GM18498 (cell line): ENCODE data around the gene EPS8.
"Not testable (repeated sequence)": the region's sequence is repeated elsewhere in the genome, so short reads cannot be mapped to it uniquely, and the experiment has no call there.

Source experiments
- ATAC-seq: cut with Tn5 transposase; IDR thresholded peaks from one replicate; pipeline ENCODE4 v1.9.1; 2021; ENCODE audit warnings: mild to moderate bottlenecking, moderate library complexity; ENCODE audit not compliant: unreplicated experiment

Gene EPS8

DNA sequence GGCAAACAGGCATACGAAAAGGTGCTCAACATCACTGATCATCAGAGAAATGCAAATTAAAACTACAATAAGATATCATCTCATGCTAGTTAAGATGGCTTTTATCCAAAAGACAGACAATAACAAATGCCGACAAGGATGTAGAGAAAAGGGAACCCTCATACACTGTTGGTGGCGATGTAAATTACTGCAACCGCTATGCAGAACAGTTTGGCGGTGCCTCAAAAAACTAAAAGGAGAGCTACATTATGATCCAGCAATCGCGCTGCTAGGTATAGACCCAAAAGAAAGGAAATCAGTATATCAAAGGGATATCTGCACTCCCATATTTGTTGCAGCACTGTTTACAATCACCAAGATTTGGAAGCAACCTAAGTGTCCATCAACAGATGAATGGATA lies 27.0 kb downstream of the EPS8 start:
- not testable (repeated sequence) for ATAC-seq

DNA sequence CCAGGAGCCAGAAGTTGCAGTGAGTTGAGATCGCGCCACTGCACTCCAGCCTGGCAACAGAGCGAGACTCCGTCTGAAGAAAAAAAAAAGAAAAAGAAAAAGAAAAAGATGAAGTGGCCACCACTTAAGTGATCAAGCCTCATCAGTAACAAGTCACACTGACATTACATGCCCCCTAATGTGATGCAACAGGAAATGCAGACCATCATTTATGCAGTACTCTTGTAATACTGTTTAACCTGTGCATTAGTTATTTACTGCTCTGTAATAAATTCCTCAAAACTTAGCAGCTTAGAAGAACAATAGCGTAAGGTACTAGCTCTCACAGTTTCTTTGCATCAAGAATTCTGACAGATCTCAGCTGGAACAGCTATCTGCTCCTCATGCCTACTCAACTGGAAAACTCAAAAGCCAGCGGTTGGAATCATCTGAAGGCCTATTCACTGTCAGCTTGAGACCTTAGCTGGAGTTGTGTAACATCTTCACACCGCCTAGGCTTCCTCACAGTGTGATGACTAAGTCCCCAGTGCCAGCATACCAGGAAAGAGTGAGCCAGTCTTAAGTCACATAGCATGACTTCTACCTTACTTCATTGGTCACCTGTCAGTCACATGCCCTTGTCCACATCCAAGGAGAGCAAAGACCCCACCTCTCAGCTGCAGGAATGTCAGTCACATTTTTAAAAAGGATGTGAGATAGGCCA lies 31.5 kb downstream of the EPS8 start:
- no peak for ATAC-seq

DNA sequence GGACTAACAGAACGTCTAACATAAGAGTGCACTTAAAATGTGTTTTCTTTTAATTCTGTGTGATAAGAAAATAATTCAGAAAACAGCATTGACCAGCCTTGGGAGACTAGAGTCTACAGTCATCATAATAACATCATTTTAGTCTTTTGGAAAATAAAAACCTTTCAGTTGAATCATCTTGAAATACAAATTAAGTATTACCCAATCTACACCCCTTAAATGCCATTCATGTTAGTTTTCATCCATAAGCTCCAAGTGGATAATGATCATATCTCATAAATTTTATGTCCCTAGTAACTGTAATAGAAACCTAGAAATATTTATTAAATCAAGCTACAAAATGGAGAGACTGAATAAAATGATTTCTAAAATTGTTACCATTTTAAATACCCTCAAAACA lies 32.4 kb downstream of the EPS8 start:
- ATAC-seq = no peak

DNA sequence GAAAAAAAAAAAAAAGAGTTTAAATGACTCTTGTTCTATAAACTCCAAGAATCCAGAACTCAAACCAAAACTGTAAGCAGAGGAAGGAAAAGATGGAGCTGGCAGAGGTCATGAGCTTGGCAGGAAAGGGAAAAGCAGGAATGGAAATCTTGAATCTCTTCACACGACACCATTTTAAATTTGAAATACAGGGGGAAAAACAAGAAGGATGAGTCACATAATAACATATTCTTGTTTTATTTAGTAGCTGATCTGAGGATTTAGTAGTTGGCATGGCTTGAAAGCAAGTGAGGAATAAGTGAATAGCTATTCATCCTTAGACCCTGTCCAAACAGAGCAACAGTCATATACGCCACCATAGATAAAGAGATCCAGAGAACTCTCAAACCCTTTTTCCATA lies 35.0 kb downstream of the EPS8 start:
- ATAC-seq = no peak

DNA sequence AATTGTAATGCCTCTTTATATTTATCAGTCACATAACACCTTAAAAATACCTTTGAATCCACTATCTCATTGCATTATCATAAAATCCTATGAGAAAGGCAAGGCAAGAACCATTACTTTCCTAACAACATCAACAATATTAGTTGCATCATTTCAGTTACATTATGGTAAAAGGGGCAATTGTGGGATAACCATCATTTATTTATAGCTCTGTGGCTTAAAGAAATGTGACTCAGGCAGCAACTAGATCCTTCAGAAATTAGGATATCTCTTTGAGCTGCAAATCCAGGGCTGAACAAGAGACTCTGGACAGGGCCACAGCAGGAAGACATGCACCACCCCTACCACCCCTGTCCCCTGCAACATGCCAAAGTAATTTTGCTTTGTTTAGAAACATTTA lies 36.4 kb downstream of the EPS8 start:
- ATAC-seq = no peak

DNA sequence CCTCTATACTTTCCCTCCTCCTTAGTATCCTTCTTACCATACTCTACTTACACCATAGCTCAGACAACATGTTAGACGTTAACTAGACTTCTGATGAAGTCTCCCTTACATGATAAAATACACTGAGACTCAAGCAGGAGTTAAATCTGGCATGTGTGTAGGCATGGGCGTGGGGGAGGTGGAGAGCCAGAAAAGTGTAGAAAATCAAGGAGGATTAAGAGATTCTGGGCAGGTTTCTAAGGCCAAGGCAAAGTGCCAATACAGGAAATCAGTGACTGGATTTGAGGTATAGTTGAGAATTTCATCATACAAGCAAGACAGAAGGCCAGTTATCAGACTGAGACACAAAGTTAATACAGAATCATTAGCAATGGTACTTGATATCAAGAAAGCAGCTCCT lies 37.4 kb downstream of the EPS8 start:
- no peak for ATAC-seq

DNA sequence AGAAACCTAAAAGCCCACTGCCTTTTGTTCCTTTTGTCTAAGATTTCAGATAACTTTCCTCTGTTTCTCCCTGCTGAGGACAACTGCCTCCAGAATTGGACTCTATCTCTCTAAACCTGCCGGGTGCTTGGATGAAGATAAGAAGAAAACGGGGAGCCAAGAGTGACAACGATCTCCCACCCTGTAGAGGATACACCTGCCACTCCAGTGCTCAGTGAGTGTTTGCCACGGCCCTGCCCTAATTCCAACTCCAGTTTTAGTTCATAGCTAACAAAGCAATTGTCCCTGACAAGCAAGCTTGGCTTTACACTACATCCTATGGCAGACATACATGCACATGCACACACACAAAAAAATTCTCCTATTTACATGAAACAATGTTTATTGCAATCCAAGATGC lies 39.3 kb downstream of the EPS8 start:
- ATAC-seq = no peak

DNA sequence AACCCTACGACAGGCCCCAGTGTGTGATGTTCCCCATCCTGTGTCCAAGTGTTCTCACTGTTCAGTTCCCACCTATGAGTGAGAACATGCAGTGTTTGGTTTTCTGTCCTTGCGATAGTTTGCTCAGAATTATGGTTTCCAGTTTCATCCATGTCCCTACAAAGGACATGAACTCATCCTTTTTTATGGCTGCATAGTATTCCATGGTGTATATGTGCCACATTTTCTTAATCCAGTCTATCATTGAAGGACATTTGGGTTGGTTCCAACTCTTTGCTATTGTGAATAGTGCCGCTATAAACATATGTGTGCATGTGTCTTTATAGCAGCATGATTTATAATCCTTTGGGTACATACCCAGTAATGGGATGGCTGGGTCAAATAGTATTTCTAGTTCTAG lies 47.3 kb downstream of the EPS8 start:
- ATAC-seq = not testable (repeated sequence)

DNA sequence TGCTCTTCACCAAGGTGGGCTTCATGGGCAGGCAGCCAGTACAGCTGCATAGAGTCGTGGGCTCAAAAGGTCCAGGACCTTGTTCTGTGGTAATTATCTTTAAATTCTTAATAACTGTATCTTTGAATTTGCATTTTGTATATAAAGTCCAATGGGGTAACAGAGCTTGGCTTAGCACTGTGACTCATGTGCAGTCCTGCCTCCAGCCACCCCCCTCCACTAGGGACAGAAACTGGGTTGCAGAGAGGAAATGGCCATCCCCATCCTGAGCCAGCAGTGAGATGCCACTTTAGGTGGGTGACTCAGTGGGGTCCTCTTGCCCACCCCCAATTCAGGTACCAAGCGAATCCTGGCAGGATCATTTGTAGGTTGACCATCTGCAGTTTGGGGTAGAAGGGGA lies 48.1 kb downstream of the EPS8 start:
- no peak for ATAC-seq

DNA sequence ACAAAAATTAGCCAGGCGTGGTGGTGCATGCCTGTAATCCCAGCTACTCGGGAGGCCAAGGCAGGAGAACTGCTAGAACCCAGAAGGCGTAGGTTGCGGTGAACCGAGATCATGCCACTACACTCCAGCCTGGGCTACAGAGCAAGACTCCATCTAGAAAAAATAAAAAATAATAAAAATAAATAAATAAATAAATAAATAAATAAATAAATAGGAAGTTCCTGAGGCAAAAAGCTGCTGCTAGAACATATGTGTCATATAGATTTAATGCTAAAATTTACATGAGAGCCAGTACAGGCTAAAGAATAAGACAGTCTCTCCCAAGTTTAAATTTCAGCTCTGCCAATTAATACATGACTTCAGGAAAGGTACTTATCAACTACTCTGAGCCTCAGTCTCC lies 48.8 kb downstream of the EPS8 start:
- not testable (repeated sequence) for ATAC-seq

DNA sequence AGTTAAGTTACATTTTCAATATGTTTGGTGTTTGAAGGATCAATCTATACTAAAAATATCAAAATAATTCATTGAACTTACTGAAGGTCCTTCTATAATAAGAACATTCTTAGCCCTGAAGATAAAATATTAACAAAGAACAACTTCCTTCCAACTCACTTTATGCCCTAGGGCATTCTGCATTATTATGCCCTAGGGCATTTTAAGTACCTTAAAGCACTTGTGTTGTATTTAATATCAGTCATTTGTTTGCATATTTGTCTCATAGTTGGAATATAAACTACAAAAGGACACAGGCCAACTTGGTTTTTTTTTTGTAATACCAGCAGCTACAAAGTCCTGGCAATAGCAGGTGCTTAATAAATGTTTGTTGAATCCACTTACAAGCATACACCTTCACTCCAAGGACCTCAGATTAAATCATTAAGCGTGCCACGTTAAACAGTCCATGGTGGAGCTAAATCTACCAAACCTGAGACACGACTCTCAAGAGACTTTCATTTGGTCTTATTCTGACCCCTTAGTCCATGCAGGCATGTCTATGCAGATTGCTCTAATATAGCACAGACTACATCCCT lies 50.7 kb downstream of the EPS8 start:
- no peak for ATAC-seq

DNA sequence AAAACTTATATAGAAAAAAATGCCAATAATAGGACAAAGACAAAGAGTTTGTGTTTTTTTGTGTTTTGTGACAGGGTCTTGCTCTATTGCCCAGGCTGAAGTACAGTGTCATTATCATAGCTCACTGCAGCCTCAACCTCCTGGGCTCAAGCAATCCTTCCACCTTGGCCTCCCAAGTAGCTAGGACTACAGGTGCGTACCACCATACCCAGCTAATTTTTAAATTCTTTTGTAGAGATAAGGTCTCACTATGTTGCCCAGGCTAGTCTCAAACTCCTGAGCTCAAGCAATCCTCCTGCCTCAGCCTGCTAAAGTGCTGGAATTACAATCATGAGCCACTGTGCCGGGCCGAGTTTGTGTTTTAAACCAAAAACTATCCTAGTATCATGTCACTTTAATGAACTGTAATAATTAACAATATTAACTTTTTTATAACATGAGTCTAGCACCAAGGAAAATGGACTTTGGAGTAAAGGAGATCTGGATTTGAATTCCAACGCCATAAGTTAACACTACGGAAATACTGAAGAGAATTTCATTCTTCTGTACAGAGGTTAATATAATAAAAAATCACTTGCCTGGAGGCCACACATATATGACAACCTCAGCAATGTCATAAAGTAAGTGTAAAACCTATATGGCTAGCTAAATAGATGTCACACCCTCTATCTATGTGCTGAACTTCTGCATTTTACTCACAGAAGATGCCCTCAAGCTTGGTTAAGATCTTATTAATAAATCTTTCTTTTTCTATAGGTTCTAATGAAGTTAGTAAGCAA lies 53.2 kb downstream of the EPS8 start:
- ATAC-seq = no peak

DNA sequence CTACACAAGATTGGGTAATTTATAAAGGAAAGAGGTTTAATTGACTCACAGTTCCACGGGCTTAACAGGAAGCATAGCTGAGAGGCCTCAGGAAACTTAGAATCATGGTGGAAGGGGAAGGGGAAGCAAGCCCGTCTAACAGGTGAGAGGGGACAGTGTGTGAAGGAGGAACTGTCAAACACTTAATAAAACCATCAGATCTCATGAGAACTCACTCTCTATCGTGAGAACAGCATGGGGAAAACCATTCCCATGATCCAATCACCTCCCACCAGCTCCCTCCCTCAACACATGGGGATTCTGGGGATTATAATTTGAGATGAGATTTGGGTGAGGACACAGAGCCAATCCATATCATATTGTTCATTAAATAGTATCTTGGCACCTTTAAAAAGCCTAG lies 56.1 kb downstream of the EPS8 start:
- ATAC-seq = peak; percentile 33

DNA sequence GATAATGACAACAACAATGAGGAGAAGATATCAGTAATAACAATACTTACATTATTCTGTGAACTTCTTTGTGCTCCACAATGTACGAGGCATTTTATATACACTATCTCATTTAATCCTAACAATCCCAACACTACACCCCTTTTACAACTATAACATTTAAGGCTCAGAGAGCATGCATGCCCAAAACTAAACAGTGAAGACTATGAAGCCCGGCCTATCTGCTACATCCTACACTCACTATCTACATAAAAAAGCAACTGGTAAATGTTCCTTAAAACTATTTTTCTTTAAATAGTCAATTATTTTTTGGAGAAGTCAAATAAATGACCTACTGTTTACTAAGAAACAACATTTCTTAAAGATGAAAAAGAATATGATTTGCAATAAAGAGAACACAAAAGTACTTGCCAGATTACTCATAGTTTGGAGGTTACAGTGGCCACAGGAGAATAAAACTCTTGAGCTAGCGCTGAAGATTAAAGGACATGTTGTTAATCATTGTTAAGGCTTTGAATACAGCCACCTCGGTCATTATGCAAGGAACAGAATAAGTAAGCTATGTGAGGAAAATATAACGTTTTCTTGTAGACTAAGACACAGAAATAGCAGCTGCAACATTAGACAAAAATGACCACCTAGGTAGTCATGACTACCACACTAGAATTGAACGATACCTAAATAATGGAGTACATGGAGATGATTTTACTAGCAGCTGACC lies 56.7 kb downstream of the EPS8 start:
- ATAC-seq = peak; percentile 54

DNA sequence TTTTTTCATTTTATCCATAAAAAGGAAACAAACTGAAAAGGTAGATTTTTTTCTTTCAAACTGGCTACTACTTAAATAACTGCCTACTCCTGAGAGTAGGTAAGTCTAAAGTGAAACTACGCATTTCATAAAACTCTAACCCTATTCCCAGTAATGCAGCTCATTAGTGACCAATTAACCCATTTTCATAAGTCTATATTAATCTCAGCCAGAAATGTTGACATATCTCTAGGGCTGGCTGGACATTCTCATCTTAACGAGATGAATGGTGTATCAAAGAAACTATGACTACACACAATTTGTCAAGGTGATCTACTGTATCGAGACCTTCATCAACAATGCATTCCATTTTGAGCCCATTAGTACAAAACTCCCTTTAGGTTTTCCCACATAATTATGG lies 57.2 kb downstream of the EPS8 start:
- ATAC-seq = no peak

DNA sequence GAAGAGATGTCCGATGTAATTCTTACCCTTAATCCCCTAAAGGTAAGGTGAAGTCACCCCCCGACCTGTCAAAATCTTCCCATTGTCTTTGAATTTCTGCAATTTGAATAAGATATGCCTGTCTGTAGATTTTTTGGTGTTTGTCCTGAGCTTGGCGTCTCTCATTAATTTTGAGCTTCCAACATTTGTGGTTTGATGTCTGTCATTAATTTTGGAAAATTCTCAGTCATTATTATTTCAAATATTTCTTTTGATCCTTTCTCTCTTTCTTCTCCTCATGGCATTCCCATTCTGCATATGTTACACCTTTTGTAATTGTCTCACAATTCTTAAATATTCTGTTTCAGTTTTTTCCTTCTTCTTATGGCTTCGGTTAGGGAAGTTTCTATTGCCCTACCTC lies 60.1 kb downstream of the EPS8 start:
- no peak for ATAC-seq

DNA sequence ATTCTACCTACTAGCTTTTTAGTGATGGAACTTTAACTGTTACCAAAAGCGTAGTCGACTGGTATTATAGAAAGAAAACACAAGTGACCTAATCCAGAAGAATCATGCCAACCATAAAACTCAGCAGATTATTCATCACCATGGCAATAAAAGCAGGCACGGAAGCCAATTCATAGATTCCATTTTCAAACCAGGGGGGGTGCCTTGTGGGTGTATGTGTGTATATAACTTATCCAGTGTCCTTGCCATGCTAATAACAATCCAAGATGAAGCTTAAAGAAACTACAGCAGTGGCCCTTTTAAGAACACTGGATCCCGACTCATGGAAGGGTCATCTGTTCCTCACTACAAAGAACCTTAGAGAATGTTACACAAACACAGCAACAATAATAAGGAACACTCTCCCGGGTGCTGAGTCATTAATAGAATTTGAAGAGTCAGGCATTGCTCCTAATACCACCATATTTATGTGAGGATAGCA lies 61.0 kb downstream of the EPS8 start:
- no peak for ATAC-seq

DNA sequence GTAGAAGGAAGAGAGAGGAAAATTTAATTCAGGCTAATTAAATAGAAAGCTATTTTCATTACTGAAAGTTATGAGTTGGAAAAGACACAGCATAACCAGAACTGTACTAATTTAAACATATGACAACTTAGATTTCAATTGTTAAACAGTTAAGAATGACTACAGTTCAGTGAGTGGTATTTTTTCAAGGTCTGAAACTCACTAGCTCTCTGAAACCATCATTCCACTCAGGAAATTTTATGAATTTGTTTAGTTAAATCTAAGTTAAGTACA lies 62.4 kb downstream of the EPS8 start:
- no peak for ATAC-seq

DNA sequence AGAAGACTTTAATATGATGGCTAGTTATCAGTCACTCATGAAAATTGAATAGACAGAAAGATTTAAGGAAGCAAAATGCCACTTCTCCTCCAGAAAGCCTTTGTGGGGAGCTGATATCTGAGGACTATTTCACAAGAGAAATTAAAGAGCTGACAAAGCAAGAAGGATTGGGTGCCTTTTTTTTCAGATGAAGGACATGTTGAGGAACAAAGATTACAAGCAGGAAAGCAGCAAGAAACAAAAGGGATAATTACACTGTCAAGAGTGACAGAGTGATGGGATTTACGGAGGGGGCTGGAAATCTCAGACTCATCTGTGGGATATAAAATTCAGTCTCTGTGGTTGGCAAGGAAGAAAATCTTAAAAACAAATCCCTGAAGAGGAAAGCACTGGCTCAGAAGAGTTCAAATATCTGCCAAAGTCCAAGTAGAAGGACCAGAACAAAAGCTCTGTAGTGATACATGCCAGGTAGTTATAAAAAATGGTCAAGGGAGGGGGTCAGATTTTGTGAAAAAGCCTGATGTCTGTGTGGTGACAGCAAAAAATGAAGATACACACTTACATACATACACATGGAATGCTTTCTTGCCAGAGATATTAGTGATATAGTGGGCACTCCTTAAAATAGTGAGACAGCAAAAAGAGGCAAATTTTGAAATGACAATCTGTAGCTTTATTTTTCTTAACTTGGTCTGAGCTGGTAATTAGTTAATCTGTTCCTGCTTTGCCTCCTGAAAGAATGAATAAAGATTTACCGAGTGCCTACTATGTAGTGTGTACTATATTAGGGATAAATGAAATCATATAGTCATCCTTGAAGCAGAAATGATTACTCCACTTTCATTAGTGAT lies 62.9 kb downstream of the EPS8 start:
- no peak for ATAC-seq

DNA sequence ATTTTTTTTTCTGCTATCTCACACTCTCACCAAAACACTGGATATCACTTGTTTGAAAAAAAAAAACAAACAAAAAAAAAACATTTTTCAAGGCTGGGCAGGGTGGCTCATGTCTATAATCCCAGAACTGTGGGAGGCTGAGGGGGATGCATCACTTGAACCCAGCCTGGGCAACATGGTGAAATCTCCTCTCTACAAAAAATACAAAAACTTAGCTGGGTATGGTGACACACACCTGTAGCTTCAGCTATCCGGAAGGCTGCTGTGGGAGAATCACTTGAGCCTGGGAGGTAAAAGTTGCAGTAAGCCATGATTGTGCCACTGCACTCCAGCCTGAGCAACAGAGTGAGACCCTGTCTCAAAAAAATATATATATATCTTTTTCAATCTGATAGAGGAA lies 66.2 kb downstream of the EPS8 start:
- no peak for ATAC-seq
